GM21367 (cell line): Measurements from ENCODE around the gene RIMS1.
A peak's percentile ranks its signal among the peaks of the same experiment; 100 is the strongest.
"Not testable (repeated sequence)": the region's sequence is repeated elsewhere in the genome, so short reads cannot be mapped to it uniquely, and the experiment has no call there.

ENCODE experiments used
- ATAC-seq: cut with Tn5 transposase; IDR thresholded peaks from one replicate; pipeline ENCODE4 v1.9.1; 2021; ENCODE audit not compliant: unreplicated experiment

RIMS1 gene

DNA sequence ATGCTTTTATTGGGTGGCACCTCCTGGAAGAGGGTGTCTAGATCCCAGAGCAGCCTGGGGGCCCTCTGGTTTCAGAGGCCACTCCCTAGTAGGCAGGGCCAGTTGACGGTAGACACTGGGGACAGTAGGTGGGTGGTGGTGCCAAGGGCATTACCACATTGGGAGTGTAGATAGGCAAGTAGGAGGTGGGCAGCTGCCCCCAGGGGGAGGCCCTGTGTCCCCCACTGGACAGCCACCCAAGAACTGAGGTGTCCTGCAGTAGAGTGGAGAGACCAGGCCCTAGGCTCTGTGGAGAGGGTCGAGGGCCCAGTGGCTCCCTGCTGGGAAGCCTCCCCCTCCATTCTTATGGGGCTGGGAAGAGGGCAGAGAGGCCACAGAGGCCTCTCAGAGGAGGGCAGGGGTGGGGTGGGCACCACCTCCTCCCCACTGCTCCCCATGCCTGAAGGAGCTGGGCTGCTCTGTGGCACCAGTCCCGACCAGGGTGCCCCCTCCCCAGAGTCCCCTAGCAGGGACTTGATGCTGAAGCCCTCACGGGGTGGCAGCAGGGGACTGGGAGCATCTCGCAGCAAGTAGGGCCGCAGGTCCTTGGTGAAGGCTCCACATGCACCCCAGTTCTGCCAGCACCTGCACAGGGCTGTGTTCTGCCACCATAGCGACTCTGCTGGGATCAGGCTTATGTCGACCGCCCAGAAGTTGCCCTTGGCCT lies 430.5 kb downstream of the RIMS1 start:
- ATAC-seq: no peak

DNA sequence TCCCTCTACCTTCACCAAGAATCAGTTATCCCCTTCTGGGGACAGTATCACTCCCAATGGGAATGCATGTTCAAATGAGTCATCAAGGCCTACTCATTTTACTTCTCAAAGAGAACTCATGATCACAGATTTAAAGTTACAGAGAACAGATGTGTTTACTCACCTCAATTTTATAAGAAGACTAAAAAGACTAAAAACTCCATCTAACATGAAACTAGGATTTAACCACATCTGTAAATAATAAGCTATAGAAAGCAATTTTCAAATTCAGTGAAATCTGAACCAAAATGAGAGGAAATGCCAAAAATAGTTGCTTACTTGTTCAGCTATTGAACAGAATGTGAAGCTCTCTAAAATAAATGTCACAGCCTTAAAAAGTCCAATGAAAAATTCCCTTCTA lies 435.4 kb downstream of the RIMS1 start:
- no peak for ATAC-seq

DNA sequence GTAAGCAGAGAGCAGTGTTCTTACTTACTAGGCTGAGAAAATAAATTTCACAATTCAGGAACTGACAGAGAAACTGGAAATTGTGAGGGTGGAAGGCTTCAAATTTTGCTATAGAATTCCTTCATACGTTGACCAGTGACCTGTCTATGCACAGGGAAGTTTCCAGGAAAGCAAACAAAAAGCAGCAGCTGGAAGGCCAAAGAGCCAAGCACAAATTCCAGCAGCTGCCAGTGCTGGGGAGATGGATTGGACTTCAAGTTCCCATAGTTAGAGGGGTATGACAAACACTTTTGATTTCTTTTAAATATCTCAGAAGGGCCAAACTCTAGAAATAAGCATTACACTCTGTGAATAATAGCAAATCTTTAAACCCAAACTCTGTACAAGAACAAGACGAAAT lies 436.4 kb downstream of the RIMS1 start:
- ATAC-seq: no peak

DNA sequence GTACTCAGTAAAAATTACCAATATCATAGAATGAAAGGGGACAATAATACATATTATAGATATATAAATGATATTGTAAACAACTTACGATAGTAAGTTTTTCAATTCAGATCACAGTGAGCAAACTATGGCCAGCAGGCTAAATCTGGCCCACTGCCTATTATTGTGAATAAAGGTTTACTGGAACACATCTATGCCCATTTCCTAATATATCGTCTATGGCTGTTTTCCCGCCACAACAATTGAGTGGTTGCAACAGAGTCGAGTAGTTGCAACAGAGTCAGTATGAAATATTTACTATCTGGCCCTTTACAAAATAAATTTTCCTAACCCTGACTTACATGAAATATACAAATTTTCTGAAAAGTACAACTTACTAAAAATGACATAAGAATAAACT lies 438.2 kb downstream of the RIMS1 start:
- no peak for ATAC-seq

DNA sequence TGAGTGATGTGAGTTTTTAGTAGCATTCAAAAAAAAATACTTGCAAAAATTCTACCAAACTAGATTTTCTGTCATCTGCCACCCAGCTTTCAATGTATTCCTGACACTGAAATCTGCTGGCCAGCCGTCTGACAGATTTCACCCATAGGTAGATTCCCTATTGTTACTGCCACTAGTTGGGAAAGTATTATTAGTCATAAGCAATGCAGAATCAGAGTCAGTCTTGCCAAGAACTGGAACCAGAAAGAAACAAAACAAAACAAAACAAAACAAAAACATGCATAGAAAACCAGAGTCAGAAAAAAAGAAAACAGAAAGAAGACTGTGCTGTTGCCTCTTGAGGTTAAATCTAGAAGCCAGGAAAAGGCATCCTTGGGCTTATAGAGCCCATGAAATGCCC lies 442.4 kb downstream of the RIMS1 start:
- no peak for ATAC-seq

DNA sequence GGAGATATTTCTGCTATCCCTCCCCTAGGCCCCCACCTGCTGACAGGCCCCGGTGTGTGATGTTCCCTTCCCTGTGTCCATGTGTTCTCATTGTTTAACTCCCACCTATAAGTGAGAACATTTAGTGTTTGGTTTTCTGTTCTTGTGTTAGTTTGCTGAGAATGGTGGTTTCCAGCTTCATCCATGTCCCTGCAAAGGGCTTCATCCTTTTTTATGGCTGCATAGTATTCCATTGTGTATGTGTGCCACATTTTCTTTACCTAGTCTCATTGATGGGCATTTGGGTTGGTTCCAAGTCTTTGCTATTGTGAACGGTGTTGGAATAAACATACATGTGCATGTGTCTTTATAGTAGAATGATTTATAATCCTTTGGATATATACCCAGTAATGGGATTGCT lies 448.9 kb downstream of the RIMS1 start:
- not testable (repeated sequence) for ATAC-seq

DNA sequence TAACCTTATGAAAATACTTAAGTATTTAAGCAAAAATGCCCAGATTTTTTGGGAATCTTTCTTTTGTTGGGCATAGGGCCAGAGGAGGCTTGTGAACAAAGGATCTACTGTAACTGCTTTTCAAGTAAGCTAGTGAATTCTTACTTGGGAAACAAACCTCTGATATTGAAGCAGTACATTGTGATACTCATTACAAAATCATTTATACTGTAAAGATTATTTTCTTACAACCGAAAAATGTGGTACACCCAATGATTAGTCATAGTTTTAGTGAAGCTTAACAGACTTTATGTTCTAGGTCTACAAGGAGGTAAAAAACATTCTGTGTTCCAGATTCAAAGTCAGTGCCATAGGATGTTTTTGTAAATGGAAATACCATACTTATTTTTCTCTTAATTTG lies 462.6 kb downstream of the RIMS1 start:
- ATAC-seq: no peak

DNA sequence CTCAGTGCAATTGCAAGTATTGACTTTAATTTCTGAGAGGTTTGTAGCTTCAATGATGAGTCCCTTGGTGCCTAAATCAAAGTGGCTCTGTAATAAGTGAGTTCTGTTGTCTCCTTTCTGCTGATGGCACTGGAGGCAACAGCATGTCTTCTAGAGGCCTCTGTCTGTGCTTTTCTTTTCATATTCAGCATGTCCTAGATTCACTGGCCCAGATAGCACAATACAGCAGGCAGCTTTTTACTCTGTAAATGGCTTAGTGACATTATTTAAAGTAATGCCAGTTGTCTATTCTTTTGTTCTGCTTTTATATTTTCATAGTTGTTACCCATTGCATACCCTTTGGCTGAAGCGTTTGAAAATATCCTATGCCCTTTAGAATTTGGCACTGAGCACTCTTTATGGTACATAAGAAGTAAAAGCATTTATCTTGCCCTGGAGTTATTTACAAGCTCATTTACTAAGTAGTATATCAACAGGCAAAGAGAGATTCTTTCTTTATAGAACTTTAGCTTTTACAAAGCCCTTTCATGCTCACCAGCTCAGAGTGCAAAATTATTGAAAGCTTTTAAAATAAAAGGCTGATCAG lies 464.0 kb downstream of the RIMS1 start:
- no peak for ATAC-seq

DNA sequence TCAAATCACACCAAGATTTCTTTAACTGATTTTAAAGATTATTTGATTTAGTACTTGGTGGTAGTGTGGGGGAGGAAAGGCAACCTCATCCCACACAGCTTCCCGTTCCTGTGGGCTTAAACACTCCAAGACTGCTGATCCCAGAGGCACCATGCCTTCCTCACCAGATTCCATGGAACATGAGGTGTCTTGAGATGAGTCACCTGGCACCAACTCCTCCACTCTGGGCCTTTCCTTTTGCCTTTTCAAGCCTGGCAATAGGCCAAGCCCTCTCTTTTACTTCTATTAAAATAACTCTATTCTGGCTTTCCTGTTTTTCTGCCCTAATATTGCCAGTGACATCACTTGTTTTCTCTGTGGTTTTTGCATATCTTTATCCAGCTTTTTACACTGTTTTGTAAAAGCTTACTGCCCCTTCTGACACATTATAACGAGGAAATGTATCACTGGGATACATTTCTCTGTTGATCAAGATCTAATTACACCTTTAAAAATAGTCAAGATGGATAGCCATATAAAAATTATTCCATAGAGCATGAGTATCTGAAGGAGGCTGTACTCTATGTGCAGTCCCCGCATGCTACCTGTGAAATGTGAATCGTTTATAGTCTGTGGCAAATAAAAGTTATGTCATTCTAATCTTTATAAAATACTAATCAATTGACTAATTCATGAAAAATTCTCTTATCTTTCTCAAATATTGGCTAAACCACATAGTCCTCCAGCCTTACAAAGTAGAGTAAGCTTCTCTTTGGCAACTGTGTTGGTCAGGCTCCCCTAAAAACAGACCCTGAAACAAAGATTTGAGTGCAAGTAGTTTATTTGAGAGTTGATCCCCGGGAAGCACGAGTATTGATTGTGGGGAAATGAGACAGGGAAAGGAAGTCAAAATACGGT lies 477.7 kb downstream of the RIMS1 start:
- ATAC-seq: no peak

DNA sequence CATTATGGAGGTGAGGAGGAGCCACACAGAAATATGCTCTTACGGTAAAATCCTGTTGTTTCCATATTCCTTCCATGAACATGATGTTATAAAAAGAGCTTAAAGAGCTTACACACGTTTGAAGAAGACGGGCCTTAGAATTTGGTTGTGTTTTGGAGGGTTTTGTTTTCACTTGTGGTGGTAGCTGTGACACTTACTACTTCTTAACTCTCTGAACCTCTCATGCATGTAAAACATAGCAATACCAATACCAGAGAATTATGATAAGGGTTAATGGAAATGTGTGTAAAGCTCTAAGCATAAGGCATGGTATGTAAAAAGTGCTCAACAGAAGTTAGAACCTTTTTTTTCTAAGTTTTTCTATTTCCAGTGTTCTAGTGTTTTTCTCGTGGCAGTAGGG lies 479.4 kb downstream of the RIMS1 start:
- ATAC-seq: peak; percentile 52

DNA sequence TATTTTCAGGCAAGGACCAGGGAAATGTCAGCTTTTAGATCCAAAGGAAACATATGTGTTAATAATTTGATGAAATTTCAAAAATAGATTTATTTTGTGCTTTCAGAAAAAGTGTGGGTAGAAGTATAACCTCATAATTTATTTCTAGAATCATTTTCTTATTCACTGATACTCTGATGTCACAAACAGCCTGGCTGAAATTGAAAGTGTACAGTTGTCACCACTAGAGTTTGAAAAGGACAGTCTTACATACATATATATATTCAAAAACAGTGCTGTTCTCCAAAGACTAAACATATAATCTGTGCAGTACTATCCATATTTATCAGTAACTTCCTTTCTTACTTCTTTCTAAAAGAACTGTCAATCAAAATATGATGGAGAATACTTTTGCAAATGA lies 481.1 kb downstream of the RIMS1 start:
- ATAC-seq: peak; percentile 49

DNA sequence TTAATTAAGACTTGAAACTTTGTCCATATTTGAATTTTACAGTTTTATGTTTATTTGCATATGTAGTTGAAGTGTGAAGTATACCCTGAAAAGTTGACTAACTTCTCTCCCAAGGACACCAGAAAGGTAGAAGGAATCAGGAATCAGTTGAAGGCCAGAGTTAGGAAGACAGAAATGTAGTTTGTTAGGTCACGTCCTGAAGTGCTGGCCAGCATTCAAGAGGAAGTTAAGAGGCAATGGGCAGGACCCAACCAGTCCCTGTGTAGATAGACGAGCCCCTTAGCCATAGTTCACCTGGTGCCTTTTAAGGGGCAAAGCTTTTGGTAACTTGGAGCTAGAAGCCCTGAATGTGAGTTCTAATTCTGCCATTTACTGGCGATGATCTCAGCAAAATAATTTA lies 485.1 kb downstream of the RIMS1 start:
- ATAC-seq: no peak

DNA sequence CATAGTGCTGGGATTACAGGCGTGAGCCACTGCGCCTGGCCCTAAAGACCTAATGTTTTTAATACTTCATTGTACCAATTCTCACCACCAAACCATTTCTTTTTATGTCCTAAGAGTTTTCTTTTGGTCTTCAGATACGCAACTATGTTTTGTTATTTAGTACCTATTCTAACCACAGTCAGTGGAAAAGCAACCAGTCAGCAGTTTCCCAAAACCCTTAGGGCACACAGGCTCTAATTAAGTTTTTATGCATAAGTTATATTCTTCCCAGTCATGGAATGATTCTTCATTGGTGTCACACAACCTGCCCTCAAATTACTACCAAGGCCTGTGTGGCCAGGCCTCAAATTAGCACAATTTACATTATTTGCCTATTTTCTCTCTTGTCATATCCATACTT lies 487.8 kb downstream of the RIMS1 start:
- no peak for ATAC-seq

DNA sequence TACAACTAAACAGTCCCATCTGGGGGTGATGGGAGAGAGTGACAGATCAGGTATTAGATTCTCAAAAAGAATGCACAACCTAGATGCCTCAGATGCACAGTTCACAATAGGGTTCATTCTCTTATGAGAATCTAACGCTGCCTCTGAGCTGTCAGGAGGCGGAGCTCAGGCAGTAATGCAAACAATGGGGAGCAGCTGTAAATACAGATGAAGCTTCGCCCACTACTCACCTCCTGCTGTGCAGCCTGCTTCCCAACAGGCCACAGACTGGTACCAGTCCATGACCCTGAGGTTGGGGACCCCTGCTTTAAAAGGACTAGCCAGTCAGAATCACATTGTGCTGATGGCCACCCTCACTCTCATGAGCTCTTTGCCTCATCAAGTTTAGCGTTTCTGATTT lies 488.5 kb downstream of the RIMS1 start:
- ATAC-seq: no peak

DNA sequence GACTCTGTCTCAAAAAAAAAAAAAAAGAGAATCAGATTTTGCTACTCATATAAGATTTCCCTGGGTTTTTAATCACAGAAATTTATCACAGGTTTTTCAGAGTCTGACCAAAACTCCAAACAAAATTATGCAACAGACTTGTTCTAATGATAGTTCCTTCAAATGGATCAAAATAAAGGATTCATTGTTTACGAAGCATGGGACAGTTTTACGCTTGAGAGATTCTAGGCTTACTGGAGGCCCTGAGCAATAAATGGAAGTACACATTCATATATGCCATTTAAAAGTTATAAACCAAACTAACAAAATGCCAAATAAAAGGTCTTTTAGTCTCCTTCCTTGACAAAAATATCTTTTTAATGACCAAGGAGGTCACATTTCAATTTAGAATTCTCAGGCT lies 490.4 kb downstream of the RIMS1 start:
- ATAC-seq: no peak

DNA sequence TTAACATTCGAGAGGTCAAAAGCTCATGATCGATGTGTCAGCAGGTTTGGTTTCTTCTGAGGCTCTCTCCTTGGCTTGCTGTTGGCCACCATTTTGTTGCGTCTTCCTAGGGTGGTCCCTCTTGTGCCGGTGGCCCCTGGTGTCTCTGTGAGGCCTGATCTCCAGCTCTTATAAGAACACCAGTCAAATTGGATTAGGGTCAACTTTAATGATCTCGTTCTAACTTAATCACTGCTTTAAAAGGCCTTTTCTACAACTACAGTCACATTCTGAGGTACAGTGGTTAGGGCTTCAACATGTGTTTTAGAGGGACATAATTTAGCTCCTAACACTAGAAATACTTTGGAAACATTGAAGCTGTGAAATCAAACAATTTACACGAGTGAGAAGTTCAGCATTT lies 494.7 kb downstream of the RIMS1 start:
- ATAC-seq: no peak

DNA sequence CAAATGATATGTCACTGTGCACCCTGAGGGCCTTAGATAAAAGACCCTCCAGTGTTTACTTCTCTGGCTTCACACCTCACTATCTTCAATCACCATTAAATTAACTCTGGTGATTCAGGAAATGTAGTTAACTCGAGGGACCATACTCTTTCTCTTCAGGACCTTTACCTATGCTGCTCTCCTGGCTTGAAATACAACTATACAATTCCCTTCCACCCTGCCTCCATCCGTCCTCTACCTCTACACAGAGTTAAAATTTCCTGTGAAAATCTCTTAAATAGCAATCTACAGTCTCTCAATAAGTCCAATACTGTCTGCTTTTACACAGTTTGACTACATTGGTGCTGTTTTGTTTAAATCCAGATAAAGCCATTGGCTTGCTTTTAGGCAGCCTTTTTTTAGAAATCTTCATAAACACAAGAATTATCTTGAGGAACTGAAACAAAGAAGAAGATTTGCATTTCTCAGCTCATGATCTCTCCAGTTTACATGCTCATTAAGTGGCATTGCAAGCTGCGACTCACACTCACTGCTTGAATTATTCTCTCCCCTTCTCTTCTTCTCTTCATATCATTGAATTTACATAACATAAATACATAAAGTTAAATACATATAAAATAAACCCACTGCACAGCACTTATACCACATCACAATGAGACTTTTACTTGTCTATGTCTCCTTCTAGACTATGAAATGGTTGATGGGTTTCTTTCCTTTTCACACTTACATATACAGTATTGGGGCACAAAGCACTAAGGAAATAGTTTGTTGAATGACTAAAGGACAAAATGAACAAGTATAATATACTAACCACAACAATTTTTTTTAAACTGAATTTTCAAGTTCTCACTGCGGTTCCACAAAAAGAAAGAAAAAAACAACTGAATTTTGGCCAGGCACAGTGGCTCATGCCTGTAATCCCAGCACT lies 496.5 kb downstream of the RIMS1 start:
- peak; percentile 96 for ATAC-seq

DNA sequence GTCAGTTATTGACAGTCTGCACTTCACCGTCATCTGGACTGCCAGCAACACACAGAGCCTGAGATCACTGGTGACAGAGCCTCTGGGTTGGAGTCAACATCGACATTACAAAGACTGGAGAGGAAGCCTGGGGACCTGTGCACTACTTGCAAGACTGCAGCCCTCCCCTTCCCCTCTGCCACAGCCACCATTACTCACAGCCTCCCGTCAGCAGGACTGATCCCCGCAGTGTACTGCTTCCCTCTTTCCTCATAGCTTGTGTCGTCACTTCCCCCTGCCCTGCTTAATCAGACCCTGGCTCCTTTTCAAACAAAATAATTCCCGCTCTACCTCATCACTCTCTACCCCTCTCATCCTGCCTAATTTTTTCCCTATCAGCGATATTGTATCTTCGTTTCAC lies 500.0 kb downstream of the RIMS1 start:
- ATAC-seq: no peak

DNA sequence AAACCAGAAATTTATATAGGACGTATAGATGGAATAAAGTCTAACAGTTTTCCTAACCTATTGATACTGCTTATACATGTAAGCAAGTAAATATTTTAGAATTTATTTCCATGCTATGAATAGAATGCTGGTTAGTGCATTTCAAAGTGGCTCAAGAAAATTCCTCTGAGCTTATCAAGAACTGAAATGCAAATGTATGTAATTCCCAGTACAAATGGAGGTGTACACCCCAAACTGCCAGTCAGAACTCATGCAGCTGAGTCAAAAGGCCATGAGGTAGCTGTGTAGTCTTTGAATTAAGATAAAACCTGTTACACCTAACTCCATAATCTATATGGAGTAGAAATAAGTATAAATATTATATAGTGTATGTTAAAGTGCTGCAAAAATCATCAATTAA lies 503.3 kb downstream of the RIMS1 start:
- ATAC-seq: no peak

DNA sequence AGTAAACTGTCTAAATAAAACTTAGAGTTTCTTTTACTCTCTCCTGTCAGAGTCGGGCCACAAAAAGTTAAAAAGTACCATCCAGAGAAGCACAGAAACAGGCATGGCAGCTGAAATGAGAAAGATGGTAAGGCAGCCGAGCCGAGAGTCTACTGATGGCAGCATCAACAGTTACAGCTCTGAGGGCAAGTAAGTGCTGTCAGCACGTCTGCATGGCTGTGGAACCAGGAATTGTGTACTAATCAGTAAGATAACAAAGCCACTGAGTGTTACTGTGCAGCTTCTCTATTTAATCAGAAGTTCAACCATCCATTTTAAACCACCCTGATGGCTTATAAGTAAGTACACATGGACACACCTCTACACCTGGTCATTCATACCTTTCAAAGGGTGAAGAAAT lies 504.2 kb downstream of the RIMS1 start:
- ATAC-seq: no peak

DNA sequence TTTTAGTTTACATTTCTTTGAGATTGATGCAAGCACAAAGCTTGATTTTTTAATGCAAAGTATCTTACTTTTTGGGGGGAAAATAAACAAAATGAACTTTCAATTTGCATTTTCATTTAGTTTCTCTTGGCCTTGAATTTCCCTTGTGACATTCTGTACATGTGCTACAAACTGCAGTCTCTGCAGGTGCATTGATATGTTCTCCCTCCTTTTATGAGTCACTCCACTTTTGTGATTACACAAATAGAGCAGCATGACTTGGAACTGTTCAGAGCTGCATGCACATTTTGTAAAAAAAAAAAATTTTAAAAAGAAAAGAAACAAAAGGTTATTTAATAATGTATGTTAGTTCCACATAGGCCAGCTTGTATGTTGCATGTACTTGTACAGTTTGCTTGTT lies 515.5 kb downstream of the RIMS1 start:
- ATAC-seq: no peak
